Fibroblast of lung (primary cell): Measurements from ENCODE around the gene SMC3.

Experiments used
- CTCF ChIP-seq, 2 donors: IDR thresholded peaks in 1 of 2; conservative IDR thresholded peaks in 1 of 2; 1 replicate in 1 of 2; 2 replicates in 1 of 2; pipeline ENCODE4 v1.5.1; 2011 to 2012; ENCODE audit warnings: low read length in 2 of 2, control low read depth in 1 of 2, inconsistent platforms in 1 of 2, low read depth in 1 of 2, mild to moderate bottlenecking in 1 of 2
- EZH2 ChIP-seq: IDR thresholded peaks from 2 replicates; pipeline ENCODE4 v1.5.1; 2012; ENCODE audit warnings: low read length, control low read depth, mild to moderate bottlenecking; ENCODE audit errors: missing control alignments

DNA sequence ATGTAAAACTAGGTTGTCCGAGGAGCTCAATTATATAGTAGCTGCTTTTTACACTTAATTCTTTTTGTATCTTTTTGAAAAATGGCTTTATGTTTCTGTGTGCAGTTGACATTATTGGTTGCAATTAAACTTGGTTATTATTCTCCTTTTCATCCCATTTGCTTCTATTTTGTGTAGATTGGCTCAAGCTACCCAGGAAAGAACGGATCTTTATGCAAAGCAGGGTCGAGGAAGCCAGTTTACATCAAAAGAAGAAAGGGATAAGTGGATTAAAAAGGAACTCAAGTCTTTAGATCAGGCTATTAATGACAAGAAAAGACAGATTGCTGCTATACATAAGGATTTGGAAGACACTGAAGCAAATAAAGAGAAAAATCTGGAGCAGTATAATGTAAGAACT, 16.5 kb downstream of the SMC3 start:
- TF ChIP-seq CTCF (conservative IDR thresholded peaks at IDR 0.05 in 1 of 2, IDR thresholded peaks at IDR 0.05 in 1 of 2; ENCODE audit: low read depth in 1 of 2, low read length in 2 of 2), result no peak
- no peak for TF ChIP-seq EZH2
